HL-60 (cell line): ENCODE data around the gene TSKS.

Experiments used
- CTCF ChIP-seq: IDR thresholded peaks from one replicate; pipeline ENCODE4 v1.5.1; 2011; ENCODE audit warnings: low read length, control low read depth, inconsistent platforms; ENCODE audit not compliant: insufficient read depth
- GABPA ChIP-seq: IDR thresholded peaks from 2 replicates; pipeline ENCODE4 v1.6.1; 2012; ENCODE audit warnings: low read depth
- REST ChIP-seq: IDR thresholded peaks from 2 replicates; pipeline ENCODE4 v1.6.1; 2012; ENCODE audit warnings: low read depth; ENCODE audit not compliant: insufficient replicate concordance
- SPI1 ChIP-seq: IDR thresholded peaks from 2 replicates; pipeline ENCODE4 v1.6.1; 2012; ENCODE audit warnings: low read depth, mild to moderate bottlenecking, borderline replicate concordance

DNA sequence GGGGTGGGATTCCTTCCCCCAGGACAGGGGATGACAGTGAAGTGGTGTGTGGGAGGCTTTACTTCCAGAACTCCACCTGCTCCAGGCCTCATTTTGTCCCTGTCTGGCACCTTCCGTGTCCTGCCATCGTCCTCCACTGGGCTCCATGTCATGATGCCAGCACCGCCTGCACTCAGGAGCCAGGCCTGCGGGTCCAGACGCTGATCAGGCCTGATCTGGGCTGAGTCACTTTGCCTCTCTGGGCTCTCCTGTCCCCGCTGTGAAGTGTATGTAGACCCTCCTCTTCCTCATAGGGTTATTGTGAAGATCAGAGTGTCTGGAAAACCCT is 40.4 kb upstream of the TSKS start:
- TF ChIP-seq CTCF (no peak), REST (no peak), GABPA (no peak), SPI1 (no peak)
